ENCODE results near the gene TXNDC17.

DNA sequence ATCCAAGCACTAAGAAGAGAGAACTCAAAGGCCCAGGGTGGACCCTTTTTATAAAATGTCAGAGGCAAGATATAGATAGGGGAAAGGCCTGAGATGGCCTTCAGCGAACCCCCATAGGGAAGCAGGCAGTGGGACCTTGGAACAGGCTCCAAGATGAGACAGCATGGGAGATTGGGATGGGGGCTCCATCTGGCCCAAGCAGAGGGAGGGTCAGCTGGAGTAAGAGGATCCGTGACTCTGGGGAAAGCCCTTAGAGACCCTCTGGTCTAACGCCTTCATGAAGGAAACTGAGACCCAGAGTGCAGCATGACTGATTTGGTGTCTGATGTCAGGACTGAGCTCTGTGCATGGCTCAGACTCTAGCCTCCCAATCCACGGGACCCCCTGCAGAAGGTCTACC is 41.5 kb downstream of the TXNDC17 start:
- TF ChIP-seq, protein P1, sequence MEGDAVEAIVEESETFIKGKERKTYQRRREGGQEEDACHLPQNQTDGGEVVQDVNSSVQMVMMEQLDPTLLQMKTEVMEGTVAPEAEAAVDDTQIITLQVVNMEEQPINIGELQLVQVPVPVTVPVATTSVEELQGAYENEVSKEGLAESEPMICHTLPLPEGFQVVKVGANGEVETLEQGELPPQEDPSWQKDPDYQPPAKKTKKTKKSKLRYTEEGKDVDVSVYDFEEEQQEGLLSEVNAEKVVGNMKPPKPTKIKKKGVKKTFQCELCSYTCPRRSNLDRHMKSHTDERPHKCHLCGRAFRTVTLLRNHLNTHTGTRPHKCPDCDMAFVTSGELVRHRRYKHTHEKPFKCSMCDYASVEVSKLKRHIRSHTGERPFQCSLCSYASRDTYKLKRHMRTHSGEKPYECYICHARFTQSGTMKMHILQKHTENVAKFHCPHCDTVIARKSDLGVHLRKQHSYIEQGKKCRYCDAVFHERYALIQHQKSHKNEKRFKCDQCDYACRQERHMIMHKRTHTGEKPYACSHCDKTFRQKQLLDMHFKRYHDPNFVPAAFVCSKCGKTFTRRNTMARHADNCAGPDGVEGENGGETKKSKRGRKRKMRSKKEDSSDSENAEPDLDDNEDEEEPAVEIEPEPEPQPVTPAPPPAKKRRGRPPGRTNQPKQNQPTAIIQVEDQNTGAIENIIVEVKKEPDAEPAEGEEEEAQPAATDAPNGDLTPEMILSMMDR (IDR thresholded peaks at IDR 0.05) = no peak
- no peak for TF ChIP-seq ZFX (IDR thresholded peaks at IDR 0.05; ENCODE audit: borderline replicate concordance)
